MCF 10A (cell line): ENCODE results near the gene SIDT1. TPM values are rescaled to one million over a fixed set of nuclear protein-coding genes. Genes with fewer than 3 reads are reported as not detected.
A peak's percentile ranks its signal among the peaks of the same experiment; 100 is the strongest.

Experiments
- BruUV-seq: library from RNA; stranded (reverse); fragments of 400-500 nt; replicated peaks from 2 replicates; lab custom pipeline; 2021; lab: Mats Ljungman, UMichigan
- CTCF ChIA-PET: fragments of 300-600 bp; sonication (Branson Sonifier 250); formaldehyde crosslinking; extraction: SDS; loops from one replicate; lab custom pipeline; 2021; ENCODE audit warnings: antibody characterized with exemption, inconsistent platforms; lab: Yijun Ruan, JAX
- POLR2A ChIA-PET: fragments of 300-600, 350-650 bp; sonication (Branson Sonifier 250); formaldehyde crosslinking; extraction: SDS; loops from one replicate; lab custom pipeline; 2020; ENCODE audit warnings: antibody characterized with exemption, inconsistent platforms; lab: Yijun Ruan, JAX
- DNase-seq: peaks from one replicate; pipeline ENCODE4 v3.0.0-alpha.2; 2018; ENCODE audit not compliant: unreplicated experiment
- H3K27ac Mint-ChIP-seq: one replicate; pipeline ENCODE4 v1.8.0; 2022; ENCODE audit warnings: mild to moderate bottlenecking, low read depth, mixed read lengths; ENCODE audit not compliant: unreplicated experiment
- H3K27me3 Mint-ChIP-seq: one replicate; pipeline ENCODE4 v1.8.0; 2022; ENCODE audit warnings: mixed read lengths; ENCODE audit not compliant: insufficient read depth, unreplicated experiment
- H3K36me3 Mint-ChIP-seq: one replicate; pipeline ENCODE4 v1.8.0; 2022; ENCODE audit warnings: mild to moderate bottlenecking, moderate library complexity, mixed read lengths; ENCODE audit not compliant: insufficient read depth, unreplicated experiment
- H3K4me1 Mint-ChIP-seq: one replicate; pipeline ENCODE4 v1.8.0; 2022; ENCODE audit warnings: mixed read lengths; ENCODE audit not compliant: insufficient read depth, unreplicated experiment
- H3K4me3 Mint-ChIP-seq: one replicate; pipeline ENCODE4 v1.8.0; 2022; ENCODE audit warnings: mild to moderate bottlenecking, moderate library complexity, mixed read lengths; ENCODE audit not compliant: unreplicated experiment
- H3K9me3 Mint-ChIP-seq: one replicate; pipeline ENCODE4 v1.8.0; 2022; ENCODE audit warnings: mixed read lengths; ENCODE audit not compliant: unreplicated experiment
- CTCF ChIP-seq: fragments of 200-600 bp; IDR thresholded peaks from one replicate; pipeline ENCODE4 v1.8.0; 2022; ENCODE audit warnings: antibody characterized with exemption, mild to moderate bottlenecking; ENCODE audit not compliant: unreplicated experiment
- intact Hi-C: fragments of 100-400 bp; cut with micrococcal nuclease; formaldehyde crosslinking; loops from 2 replicates; pipeline ENCODE4 v1.14.1; 2022
- total RNA-seq: library from RNA; stranded (reverse); gene quantifications from 2 replicates; pipeline ENCODE4 v1.2.3, GENCODE V29; 2022

SIDT1 gene
- total RNA-seq, 1 experiment from 2014 or later = 0.28 TPM

GRCh38 chr3:113537155-113537554 is 4.8 kb downstream of the SIDT1 start:
- CTCF ChIA-PET = interaction anchor here (0.9 to 1.3 kb wide), 4 partner anchors 21 to 77 kb away, joined by 3 to 4 read pairs (median 3); no protein-coding TSS in a partner anchor
- POLR2A ChIA-PET = interaction anchor here (0.6 to 4.7 kb wide), 4 partner anchors 10 to 42 kb away, joined by 3 to 46 read pairs (median 4); partner anchors contain the start of gene SPICE1
- intact Hi-C loops = no loop called here
- Mint-ChIP-seq H3K27ac (peak overlapping the region; percentile 66), H3K4me3 (no peak overlapping the region), H3K4me1 (peaks cover 23% of the 10 kb centered on the region), H3K9me3 (no peaks in the 10 kb centered on the region), H3K27me3 (peaks cover 22% of the 10 kb centered on the region), H3K36me3 (no peaks in the 10 kb centered on the region)
- no peak for DNase-seq
- no TSS peak for BruUV-seq
- TF ChIP-seq CTCF = no peak

GRCh38 chr3:113541519-113541918 is 9.2 kb downstream of the SIDT1 start:
- POLR2A ChIA-PET = interaction anchor here (1.2 to 1.4 kb wide), 2 partner anchors 19 to 27 kb away, joined by 3 read pairs; partner anchors contain the start of gene SPICE1
- H3K27ac Mint-ChIP-seq = no peak overlapping the region
- peaks cover 6% of the 10 kb centered on the region for H3K36me3 Mint-ChIP-seq
- CTCF ChIA-PET = interaction anchor here (0.6 to 1.0 kb wide), 3 partner anchors 13 to 498 kb away, joined by 3 to 5 read pairs (median 3); no protein-coding TSS in a partner anchor
- no peak for DNase-seq
- TF ChIP-seq CTCF = no peak
- peaks cover 7% of the 10 kb centered on the region for H3K9me3 Mint-ChIP-seq
- no peaks in the 10 kb centered on the region for H3K27me3 Mint-ChIP-seq
- no peak overlapping the region for H3K4me3 Mint-ChIP-seq
- BruUV-seq = no TSS peak
- peaks cover 11% of the 10 kb centered on the region for H3K4me1 Mint-ChIP-seq
- intact Hi-C loops = no loop called here

GRCh38 chr3:113545594-113545993 is 13.2 kb downstream of the SIDT1 start:
- no peak for DNase-seq
- H3K4me3 Mint-ChIP-seq = no peak overlapping the region
- H3K4me1 Mint-ChIP-seq = no peaks in the 10 kb centered on the region
- no peak overlapping the region for H3K27ac Mint-ChIP-seq
- H3K27me3 Mint-ChIP-seq = no peaks in the 10 kb centered on the region
- ChIA-PET CTCF (no interaction called here), POLR2A (no interaction called here)
- BruUV-seq = no TSS peak
- peaks cover 6% of the 10 kb centered on the region for H3K36me3 Mint-ChIP-seq
- no peak for TF ChIP-seq CTCF
- peaks cover 7% of the 10 kb centered on the region for H3K9me3 Mint-ChIP-seq
- intact Hi-C loops = no loop called here

GRCh38 chr3:113546414-113546893 is 14.1 kb downstream of the SIDT1 start:
- ChIA-PET POLR2A (interaction anchor here (1.3 to 1.5 kb wide), 2 partner anchors 9 to 14 kb away, joined by 4 read pairs; no protein-coding TSS in a partner anchor), CTCF (interaction anchor here (0.8 to 1.2 kb wide), 2 partner anchors 31 to 51 kb away, joined by 3 read pairs; no protein-coding TSS in a partner anchor)
- H3K27me3 Mint-ChIP-seq = no peaks in the 10 kb centered on the region

More at GRCh38 chr3:113546414-113546893, 14.1 kb downstream of the SIDT1 start:
- no peak for DNase-seq
- no peak overlapping the region for H3K4me3 Mint-ChIP-seq
- intact Hi-C loops = no loop called here
- TF ChIP-seq CTCF = no peak
- H3K36me3 Mint-ChIP-seq = peaks cover 6% of the 10 kb centered on the region
- BruUV-seq = no TSS peak
- no peaks in the 10 kb centered on the region for H3K4me1 Mint-ChIP-seq
- peaks cover 7% of the 10 kb centered on the region for H3K9me3 Mint-ChIP-seq
- no peak overlapping the region for H3K27ac Mint-ChIP-seq
